ENCODE data around the gene TRMT6. TPM values are rescaled to one million over a fixed set of nuclear protein-coding genes. Genes with fewer than 3 reads are reported as not detected.

Gene TRMT6
- polyA plus RNA-seq, 2 of the 4 experiments (the other 2 are of a cell fraction), result 37.4 to 43.1 TPM

- CTCF ChIA-PET, result interaction anchor here (0.5 to 4.9 kb wide), 3 partner anchors 10 to 394 kb away, joined by 3 to 26 read pairs (median 8); no protein-coding TSS in a partner anchor
- H3K9me3 ChIP-seq, result no peaks in the 10 kb centered on the region
- H3K4me2 ChIP-seq, result no peak overlapping the region
- WGBS (ENCODE audit: missing lambda C conversion rate), result 47% methylated on average over 5 of the region's 5 CpGs
- H3K4me3 ChIP-seq, result no peak overlapping the region
- POLR2A ChIA-PET, result no interaction called here
- DNase-seq (ENCODE audit: low read depth in 1 of 2, low spot score in 1 of 2) (no peak), ATAC-seq (no peak), FAIRE-seq (no peak)
- peaks cover 17% of the 10 kb centered on the region for H3K4me1 ChIP-seq
- H3K27ac ChIP-seq, result no peak overlapping the region
- TF ChIP-seq ZC3H11A (IDR thresholded peaks at IDR 0.05), result no peak
- TF ChIP-seq JUNB (IDR thresholded peaks at IDR 0.05), result no peak
- TF ChIP-seq, protein P1, sequence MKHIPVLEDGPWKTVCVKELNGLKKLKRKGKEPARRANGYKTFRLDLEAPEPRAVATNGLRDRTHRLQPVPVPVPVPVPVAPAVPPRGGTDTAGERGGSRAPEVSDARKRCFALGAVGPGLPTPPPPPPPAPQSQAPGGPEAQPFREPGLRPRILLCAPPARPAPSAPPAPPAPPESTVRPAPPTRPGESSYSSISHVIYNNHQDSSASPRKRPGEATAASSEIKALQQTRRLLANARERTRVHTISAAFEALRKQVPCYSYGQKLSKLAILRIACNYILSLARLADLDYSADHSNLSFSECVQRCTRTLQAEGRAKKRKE (CRISPR knock-in tag; IDR thresholded peaks at IDR 0.05; ENCODE audit: low read depth), result no peak
- TF ChIP-seq RNF2 (IDR thresholded peaks at IDR 0.05; ENCODE audit: borderline replicate concordance, low read depth), result no peak
- no peak for TF ChIP-seq FOSB (CRISPR knock-in tag; IDR thresholded peaks at IDR 0.05)
- no peak for TF ChIP-seq ZSCAN20 (CRISPR knock-in tag; IDR thresholded peaks at IDR 0.05)
- no peak for TF ChIP-seq BHLHE40 (IDR thresholded peaks at IDR 0.05; ENCODE audit: low read depth, low read length)
- no peak for TF ChIP-seq RCOR1 (IDR thresholded peaks at IDR 0.05; ENCODE audit: low read depth, low read length)
- TF ChIP-seq MAZ (IDR thresholded peaks at IDR 0.05; ENCODE audit: borderline replicate concordance, low read depth, low read length), result no peak
- TF ChIP-seq RAD21 (conservative IDR thresholded peaks at IDR 0.05 in 1 of 2, IDR thresholded peaks at IDR 0.05 in 1 of 2), result no peak
- TF ChIP-seq CTCF (IDR thresholded peaks at IDR 0.05), result no peak
- no peak for TF ChIP-seq EP300 (IDR thresholded peaks at IDR 0.05)
- TF ChIP-seq JUN (IDR thresholded peaks at IDR 0.05), result no peak
- no peak for TF ChIP-seq NFE2L2 (conservative IDR thresholded peaks at IDR 0.05; ENCODE audit: low read length)
- TF ChIP-seq CBX8 (IDR thresholded peaks at IDR 0.05), result no peak
- TF ChIP-seq HOXA7 (CRISPR knock-in tag; IDR thresholded peaks at IDR 0.05), result no peak
- TF ChIP-seq CBX2 (IDR thresholded peaks at IDR 0.05; ENCODE audit: borderline replicate concordance, low read depth), result no peak
- TF ChIP-seq MAX (IDR thresholded peaks at IDR 0.05), result no peak
- TF ChIP-seq EHF (CRISPR knock-in tag; IDR thresholded peaks at IDR 0.05), result no peak
- no peak for TF ChIP-seq MAFK (IDR thresholded peaks at IDR 0.05; ENCODE audit: partially characterized antibody)
Measured at GRCh38 chr20:5923493-5923892, 26.8 kb downstream of the TRMT6 start.

DNA sequence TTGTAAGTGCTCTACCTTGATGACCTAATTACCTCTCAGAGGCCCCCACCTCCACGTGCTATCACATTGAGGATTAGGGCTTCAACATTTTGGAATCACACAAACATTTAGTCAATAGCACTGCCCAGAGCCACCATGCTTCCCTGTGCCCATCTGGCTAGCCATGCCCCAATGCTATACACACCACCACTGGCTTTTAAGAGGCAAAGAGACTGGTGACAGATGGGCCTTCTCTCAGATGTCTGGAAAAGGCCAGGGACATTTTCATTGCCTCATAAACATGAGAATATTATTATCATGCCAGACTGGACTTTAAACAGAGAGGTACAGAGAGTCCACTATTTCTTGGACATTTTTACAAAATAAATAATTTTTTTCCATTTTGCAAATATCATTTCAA lies 29.8 kb downstream of the TRMT6 start:
- ATAC-seq, result no peak
- no peak for TF ChIP-seq MAZ (IDR thresholded peaks at IDR 0.05; ENCODE audit: borderline replicate concordance, low read depth, low read length)
- no peak for TF ChIP-seq BCL3 (IDR thresholded peaks at IDR 0.05)
- no peak for TF ChIP-seq KDM5A (IDR thresholded peaks at IDR 0.05)
- no peak for TF ChIP-seq HEYL (CRISPR knock-in tag; IDR thresholded peaks at IDR 0.05)
- no peak for TF ChIP-seq BHLHE40 (IDR thresholded peaks at IDR 0.05; ENCODE audit: low read depth, low read length)
- no peak for TF ChIP-seq MYC (IDR thresholded peaks at IDR 0.05; ENCODE audit: borderline replicate concordance, low read length)
- no peak for TF ChIP-seq HOXB5 (CRISPR knock-in tag; IDR thresholded peaks at IDR 0.05)
- no peak for TF ChIP-seq EP300 (IDR thresholded peaks at IDR 0.05)
- TF ChIP-seq HDAC2 (IDR thresholded peaks at IDR 0.05), result no peak
- no peak for TF ChIP-seq EHF (CRISPR knock-in tag; IDR thresholded peaks at IDR 0.05)
- no peak for TF ChIP-seq GATA3 (IDR thresholded peaks at IDR 0.05; ENCODE audit: borderline replicate concordance)
- TF ChIP-seq PHF8 (IDR thresholded peaks at IDR 0.05; ENCODE audit: borderline replicate concordance, low read depth), result no peak
- CTCF ChIA-PET, result interaction anchor here (2.3 kb wide), 1 partner anchor 12 kb away, joined by 9 read pairs; no protein-coding TSS in a partner anchor
- Histone ChIP-seq H3K4me2 (no peak overlapping the region), H3K27ac (no peak overlapping the region; a peak in 2 of 6 replicates), H3K4me3 (no peak overlapping the region), H3K9me3 (no peaks in the 10 kb centered on the region), H3K4me1 (peaks cover 17% of the 10 kb centered on the region)
- no peak for DNase-seq (ENCODE audit: low read depth in 1 of 2, low spot score in 1 of 2)
- WGBS (ENCODE audit: missing lambda C conversion rate), result 23% methylated on average over 1 of the region's 1 CpG
- POLR2A ChIA-PET, result no interaction called here
- no peak for FAIRE-seq

Data from A549 (cell line).